ENCODE data around the gene NR1D1. TPM values are rescaled to one million over a fixed set of nuclear protein-coding genes. Genes with fewer than 3 reads are reported as not detected.
A peak's percentile ranks its signal among the peaks of the same experiment; 100 is the strongest.

The NR1D1 gene
- total and polyA plus RNA-seq, 2 experiments from 2014 or later: 2.4 to 5.4 TPM

- H3K4me1 ChIP-seq (ENCODE audit: insufficient read depth): peaks cover 23% of the 10 kb centered on the region
- no peak overlapping the region for H3K27ac ChIP-seq
- H3F3A ChIP-seq (ENCODE audit: insufficient read depth): 0 out of 2 replicates have a peak, but pooled peaks cover 7% of the 10 kb centered on the region
- no peak overlapping the region for H2AFZ ChIP-seq
- H3K9me2 ChIP-seq (ENCODE audit: insufficient read depth): no peaks in the 10 kb centered on the region
- H3K79me2 ChIP-seq (ENCODE audit: insufficient read depth): peaks cover 14% of the 10 kb centered on the region
- H3K27me3 ChIP-seq (replicated peaks; ENCODE audit: insufficient read depth): no peaks in the 10 kb centered on the region
- no peak overlapping the region for H3K4me2 ChIP-seq (ENCODE audit: unreplicated experiment)
- in situ Hi-C loops (cut with MboI): no loop called here
- no peak for TF ChIP-seq EZH2 (IDR thresholded peaks at IDR 0.05; ENCODE audit: insufficient read depth, poor library complexity, severe bottlenecking)
- H3K9ac ChIP-seq: no peak overlapping the region
- no peak for DNase-seq
- no peaks in the 10 kb centered on the region for H3K9me3 ChIP-seq (ENCODE audit: low read depth)
- H3K36me3 ChIP-seq (ENCODE audit: low read depth): no peaks in the 10 kb centered on the region
- no peaks in the 10 kb centered on the region for H4K20me1 ChIP-seq (ENCODE audit: insufficient read depth)
- 93 to 95% methylated on average over 7 of the region's 7 CpGs for WGBS, 2 experiments (ENCODE audit: low coverage in 1 of 2, low lambda C conversion rate in 2 of 2, missing lambda C conversion rate in 2 of 2)
- no peak overlapping the region for H3K4me3 ChIP-seq
These were observed 23.8 kb downstream of the NR1D1 start for GRCh38 chr17:40076591-40076990.

- Histone ChIP-seq H3K36me3 (ENCODE audit: low read depth) (no peaks in the 10 kb centered on the region), H3K4me1 (ENCODE audit: insufficient read depth) (peaks cover 26% of the 10 kb centered on the region), H3F3A (ENCODE audit: insufficient read depth) (0 out of 2 replicates have a peak, but pooled peaks cover 7% of the 10 kb centered on the region), H4K20me1 (ENCODE audit: insufficient read depth) (no peaks in the 10 kb centered on the region), H3K9me2 (ENCODE audit: insufficient read depth) (no peaks in the 10 kb centered on the region), H2AFZ (no peak overlapping the region), H3K4me3 (no peak overlapping the region), H3K4me2 (ENCODE audit: unreplicated experiment) (no peak overlapping the region), H3K9me3 (ENCODE audit: low read depth) (no peaks in the 10 kb centered on the region), H3K9ac (no peak overlapping the region), H3K27me3 (replicated peaks; ENCODE audit: insufficient read depth) (no peaks in the 10 kb centered on the region), H3K27ac (no peak overlapping the region), H3K79me2 (ENCODE audit: insufficient read depth) (peaks cover 20% of the 10 kb centered on the region)
- DNase-seq: no peak
- 28 to 34% methylated on average over 8 of the region's 8 CpGs for WGBS, 2 experiments (ENCODE audit: low coverage in 1 of 2, low lambda C conversion rate in 2 of 2, missing lambda C conversion rate in 2 of 2)
- in situ Hi-C loops (cut with MboI): no loop called here
- TF ChIP-seq EZH2 (IDR thresholded peaks at IDR 0.05; ENCODE audit: insufficient read depth, poor library complexity, severe bottlenecking) (no peak), EZH2phosphoT487 (IDR thresholded peaks at IDR 0.05; ENCODE audit: insufficient read depth, low read depth) (no peak)
These were observed 24.4 kb downstream of the NR1D1 start for GRCh38 chr17:40075942-40076498.

GRCh38 chr17:40075201-40075941 is 25.0 kb downstream of the NR1D1 start:
- WGBS, 2 experiments (ENCODE audit: low coverage in 1 of 2, low lambda C conversion rate in 2 of 2, missing lambda C conversion rate in 2 of 2): 11 to 15% methylated on average over 10 to 11 of the region's 11 CpGs
- H3K4me1 ChIP-seq (ENCODE audit: insufficient read depth): peaks cover 30% of the 10 kb centered on the region
- H2AFZ ChIP-seq: no peak overlapping the region
- H3K9ac ChIP-seq: no peak overlapping the region
- H3K4me3 ChIP-seq: no peak overlapping the region
- H3K9me3 ChIP-seq (ENCODE audit: low read depth): no peaks in the 10 kb centered on the region
- no peak overlapping the region for H3K27ac ChIP-seq
- H3K36me3 ChIP-seq (ENCODE audit: low read depth): no peaks in the 10 kb centered on the region
- no peaks in the 10 kb centered on the region for H4K20me1 ChIP-seq (ENCODE audit: insufficient read depth)
- peak; percentile 61 for DNase-seq
- H3K27me3 ChIP-seq (replicated peaks; ENCODE audit: insufficient read depth): no peaks in the 10 kb centered on the region
- 0 out of 2 replicates have a peak, but pooled peaks cover 7% of the 10 kb centered on the region for H3F3A ChIP-seq (ENCODE audit: insufficient read depth)
- H3K79me2 ChIP-seq (ENCODE audit: insufficient read depth): peaks cover 26% of the 10 kb centered on the region
- in situ Hi-C loops (cut with MboI): no loop called here
- TF ChIP-seq EZH2phosphoT487 (IDR thresholded peaks at IDR 0.05; ENCODE audit: insufficient read depth, low read depth): no peak
- TF ChIP-seq EZH2 (IDR thresholded peaks at IDR 0.05; ENCODE audit: insufficient read depth, poor library complexity, severe bottlenecking): no peak
- no peaks in the 10 kb centered on the region for H3K9me2 ChIP-seq (ENCODE audit: insufficient read depth)
- H3K4me2 ChIP-seq (ENCODE audit: unreplicated experiment): no peak overlapping the region

GRCh38 chr17:40074871-40075200 is 25.6 kb downstream of the NR1D1 start:
- no peak overlapping the region for H2AFZ ChIP-seq
- no peak overlapping the region for H3K9ac ChIP-seq
- no peak overlapping the region for H3K4me3 ChIP-seq
- H3F3A ChIP-seq (ENCODE audit: insufficient read depth): 0 out of 2 replicates have a peak, but pooled peaks cover 7% of the 10 kb centered on the region
- TF ChIP-seq EZH2 (IDR thresholded peaks at IDR 0.05; ENCODE audit: insufficient read depth, poor library complexity, severe bottlenecking) (no peak), EZH2phosphoT487 (IDR thresholded peaks at IDR 0.05; ENCODE audit: insufficient read depth, low read depth) (no peak)
- no peak overlapping the region for H3K4me2 ChIP-seq (ENCODE audit: unreplicated experiment)
- H3K36me3 ChIP-seq (ENCODE audit: low read depth): no peaks in the 10 kb centered on the region
- no peaks in the 10 kb centered on the region for H3K9me2 ChIP-seq (ENCODE audit: insufficient read depth)
- peak; percentile 43 for DNase-seq
- peaks cover 32% of the 10 kb centered on the region for H3K79me2 ChIP-seq (ENCODE audit: insufficient read depth)
- no peak overlapping the region for H3K27ac ChIP-seq
- in situ Hi-C loops (cut with MboI): no loop called here
- WGBS, 2 experiments (ENCODE audit: low coverage in 1 of 2, low lambda C conversion rate in 2 of 2, missing lambda C conversion rate in 2 of 2): 43 to 49% methylated on average over 6 of the region's 6 CpGs
- H3K27me3 ChIP-seq (replicated peaks; ENCODE audit: insufficient read depth): no peaks in the 10 kb centered on the region
- H3K4me1 ChIP-seq (ENCODE audit: insufficient read depth): peaks cover 32% of the 10 kb centered on the region
- H3K9me3 ChIP-seq (ENCODE audit: low read depth): no peaks in the 10 kb centered on the region
- H4K20me1 ChIP-seq (ENCODE audit: insufficient read depth): no peaks in the 10 kb centered on the region
